IMR-90 (cell line): Measurements from ENCODE around the gene C16orf92. TPM values are rescaled to one million over a fixed set of nuclear protein-coding genes. Genes with fewer than 3 reads are reported as not detected.

ENCODE experiments used
- ATAC-seq: fragments of 200-7000 bp; cut with Tn5 transposase; 2 replicates; pipeline ENCODE4 v1.9.1; 2020; ENCODE audit warnings: low read depth, mild to moderate bottlenecking, moderate library complexity
- BruUV-seq: library from RNA; stranded (reverse); fragments of 400-500 nt; replicated peaks from 2 replicates; lab custom pipeline; 2021; lab: Mats Ljungman, UMichigan
- CTCF ChIA-PET: fragments of 300-600 bp; formaldehyde crosslinking; extraction: SDS; loops from one replicate; lab custom pipeline; 2021; ENCODE audit warnings: antibody characterized with exemption; lab: Yijun Ruan, JAX
- POLR2A ChIA-PET: fragments of 300-600 bp; sonication (Branson Sonifier 250); formaldehyde crosslinking; loops from one replicate; lab custom pipeline; 2022; ENCODE audit warnings: antibody characterized with exemption; ENCODE audit not compliant: unreplicated experiment; lab: Charles Lee
- DNase-seq: peaks from one replicate; pipeline ENCODE4 v3.0.0; 2013
- H2AFZ ChIP-seq: replicated peaks from 2 replicates; pipeline ENCODE3; 2013; ENCODE audit warnings: low read length, mild to moderate bottlenecking; ENCODE audit not compliant: poor library complexity
- H2AK5ac ChIP-seq: 2 replicates; pipeline ENCODE4 v1.6.1; 2013; ENCODE audit warnings: low read depth, low read length, inconsistent platforms
- H2AK9ac ChIP-seq: replicated peaks from 2 replicates; pipeline ENCODE3; 2013; ENCODE audit warnings: mild to moderate bottlenecking, low read depth, low read length, moderate library complexity; ENCODE audit not compliant: poor library complexity
- H2BK120ac ChIP-seq: 2 replicates; pipeline ENCODE4 v1.6.1; 2013; ENCODE audit warnings: low read depth, low read length, inconsistent platforms
- H2BK15ac ChIP-seq: 3 replicates; pipeline ENCODE4 v1.6.1; 2013; ENCODE audit warnings: low read depth, low read length, inconsistent platforms
- H2BK20ac ChIP-seq: 2 replicates; pipeline ENCODE4 v1.6.1; 2013; ENCODE audit warnings: low read depth, mild to moderate bottlenecking, inconsistent platforms, low read length, moderate library complexity
- H2BK5ac ChIP-seq: 2 replicates; pipeline ENCODE4 v1.6.1; 2013; ENCODE audit warnings: mild to moderate bottlenecking, low read depth, low read length, inconsistent platforms; ENCODE audit not compliant: poor library complexity, severe bottlenecking
- H3K14ac ChIP-seq: replicated peaks from 2 replicates; pipeline ENCODE4 v1.6.1; 2013; ENCODE audit warnings: low read depth, low read length, inconsistent platforms
- H3K18ac ChIP-seq: 2 replicates; pipeline ENCODE4 v1.6.1; 2013; ENCODE audit warnings: low read depth, low read length, control low read depth
- H3K23ac ChIP-seq: 2 replicates; pipeline ENCODE4 v1.6.1; 2013; ENCODE audit warnings: low read depth, low read length, inconsistent platforms
- H3K27ac ChIP-seq: 2 replicates; pipeline ENCODE4 v1.5.1; 2013; ENCODE audit warnings: mild to moderate bottlenecking, control low read depth, low read length; ENCODE audit not compliant: insufficient read depth
- H3K27me3 ChIP-seq: 2 replicates; pipeline ENCODE4 v1.6.1; 2013; ENCODE audit warnings: low read length; ENCODE audit not compliant: control insufficient read depth, insufficient read depth
- H3K36me3 ChIP-seq: 2 replicates; pipeline ENCODE4 v1.6.1; 2013; ENCODE audit warnings: low read length, mixed read lengths; ENCODE audit not compliant: control insufficient read depth, insufficient read depth
- H3K4ac ChIP-seq: 2 replicates; pipeline ENCODE4 v1.6.1; 2013; ENCODE audit warnings: low read depth, low read length, inconsistent platforms
- H3K4me1 ChIP-seq: 2 replicates; pipeline ENCODE4 v1.6.1; 2013; ENCODE audit warnings: low read length, mixed read lengths; ENCODE audit not compliant: control insufficient read depth, insufficient read depth
- H3K4me2 ChIP-seq: 2 replicates; pipeline ENCODE4 v1.6.1; 2013; ENCODE audit warnings: low read depth, mild to moderate bottlenecking, control low read depth, low read length, moderate library complexity
- H3K4me3 ChIP-seq: 2 replicates; pipeline ENCODE4 v1.5.1; 2013; ENCODE audit warnings: low read depth, mild to moderate bottlenecking, control low read depth, low read length, moderate library complexity; ENCODE audit not compliant: insufficient read depth
- H3K56ac ChIP-seq: 2 replicates; pipeline ENCODE4 v1.6.1; 2013; ENCODE audit warnings: low read length, inconsistent platforms; ENCODE audit not compliant: insufficient read depth; ENCODE audit errors: extremely low read depth
- H3K79me1 ChIP-seq, 2 experiments: 2 replicates each; pipeline ENCODE4 v1.6.1; 2013; ENCODE audit warnings: low read length in 2 of 2, inconsistent platforms in 1 of 2, low read depth in 1 of 2
- H3K9ac ChIP-seq: 2 replicates; pipeline ENCODE4 v1.6.1; 2013; ENCODE audit warnings: low read depth, low read length, control low read depth
- H3K9me1 ChIP-seq: 2 replicates; pipeline ENCODE4 v1.6.1; 2013; ENCODE audit warnings: low read length, inconsistent platforms; ENCODE audit not compliant: insufficient read depth
- H3K9me3 ChIP-seq: 2 replicates; pipeline ENCODE4 v1.6.1; 2013; ENCODE audit warnings: low read length; ENCODE audit not compliant: control insufficient read depth, insufficient read depth
- H4K20me1 ChIP-seq: 2 replicates; pipeline ENCODE4 v1.6.1; 2013; ENCODE audit warnings: low read length, inconsistent platforms; ENCODE audit not compliant: insufficient read depth
- H4K5ac ChIP-seq: 2 replicates; pipeline ENCODE4 v1.6.1; 2013; ENCODE audit warnings: mild to moderate bottlenecking, low read depth, low read length, control low read depth
- H4K8ac ChIP-seq, 2 experiments: 2 replicates each; pipeline ENCODE4 v1.6.1; 2013; ENCODE audit warnings: low read depth in 2 of 2, low read length in 2 of 2, control low read depth in 1 of 2, inconsistent platforms in 1 of 2
- H4K91ac ChIP-seq: 2 replicates; pipeline ENCODE4 v1.6.1; 2013; ENCODE audit warnings: low read depth, low read length, inconsistent platforms; ENCODE audit not compliant: insufficient read depth
- BHLHE40 ChIP-seq: fragments of 150-350 bp; IDR thresholded peaks from 2 replicates; pipeline ENCODE4 v1.6.1; 2016; ENCODE audit warnings: mild to moderate bottlenecking, low read depth, low read length
- CEBPB ChIP-seq: IDR thresholded peaks from 2 replicates; pipeline ENCODE4 v1.6.1; 2012; ENCODE audit warnings: low read depth, low read length, improper control_type of control experiment
- CTCF ChIP-seq: conservative IDR thresholded peaks from 2 replicates; pipeline ENCODE4 v1.5.1; 2012; ENCODE audit warnings: mild to moderate bottlenecking, low read depth, low read length, improper control_type of control experiment
- ELK1 ChIP-seq: fragments of 150-350 bp; IDR thresholded peaks from 2 replicates; pipeline ENCODE4 v1.6.1; 2016; ENCODE audit warnings: low read depth, mild to moderate bottlenecking, low read length, moderate library complexity, borderline replicate concordance
- FOS ChIP-seq: fragments of 150-350 bp; IDR thresholded peaks from 2 replicates; pipeline ENCODE4 v1.6.1; 2016; ENCODE audit warnings: low read depth, low read length
- MAFK ChIP-seq: IDR thresholded peaks from 2 replicates; pipeline ENCODE4 v1.6.1; 2012; ENCODE audit warnings: low read depth, low read length, improper control_type of control experiment
- MAZ ChIP-seq: IDR thresholded peaks from 2 replicates; pipeline ENCODE4 v1.6.1; 2012; ENCODE audit warnings: low read depth, mild to moderate bottlenecking, low read length, improper control_type of control experiment, moderate library complexity, borderline replicate concordance
- MXI1 ChIP-seq: IDR thresholded peaks from 2 replicates; pipeline ENCODE4 v1.6.1; 2012; ENCODE audit warnings: low read depth, mild to moderate bottlenecking, low read length, moderate library complexity, borderline replicate concordance
- NFE2L2 ChIP-seq: fragments of 150-350 bp; IDR thresholded peaks from 2 replicates; pipeline ENCODE4 v1.6.1; 2016; ENCODE audit warnings: low read depth, mild to moderate bottlenecking, low read length
- POLR2A ChIP-seq: IDR thresholded peaks from 2 replicates; pipeline ENCODE4 v1.6.1; 2012; ENCODE audit warnings: mild to moderate bottlenecking, low read depth, low read length
- RAD21 ChIP-seq: IDR thresholded peaks from 2 replicates; pipeline ENCODE4 v1.6.1; 2012; ENCODE audit warnings: low read length, improper control_type of control experiment
- RCOR1 ChIP-seq: IDR thresholded peaks from 2 replicates; pipeline ENCODE4 v1.6.1; 2012; ENCODE audit warnings: mild to moderate bottlenecking, low read length, improper control_type of control experiment; ENCODE audit not compliant: insufficient replicate concordance
- RFX5 ChIP-seq: IDR thresholded peaks from 2 replicates; pipeline ENCODE4 v1.8.0; 2012; ENCODE audit warnings: low read depth, mild to moderate bottlenecking, low read length, moderate library complexity
- SMC3 ChIP-seq: fragments of 150-350 bp; IDR thresholded peaks from 2 replicates; pipeline ENCODE4 v1.6.1; 2016; ENCODE audit warnings: low read depth, mild to moderate bottlenecking, antibody characterized with exemption, low read length, moderate library complexity
- USF2 ChIP-seq: fragments of 150-350 bp; IDR thresholded peaks from 2 replicates; pipeline ENCODE4 v1.6.1; 2017; ENCODE audit warnings: mild to moderate bottlenecking, antibody characterized with exemption, low read length, low read depth
- WGBS, 2 experiments: methylation state at CpG; one replicate each; pipeline versions ENCODE4 v1.1.5 to v1.1.7; 2013; ENCODE audit warnings: missing lambda C conversion rate in 2 of 2; ENCODE audit not compliant: insufficient read length in 1 of 2; ENCODE audit errors: extremely low coverage in 2 of 2; 5-methylcytosine and 5-hydroxymethylcytosine counted together
- dilution Hi-C: fragments of 300-500 bp; cut with HindIII; formaldehyde crosslinking; loops from one replicate; pipeline ENCODE4 v1.14.3; 2018; ENCODE audit warnings: low sequenced_read_pairs; ENCODE audit not compliant: unreplicated experiment
- in situ Hi-C: fragments of 300-500 bp; cut with MboI; formaldehyde crosslinking; loops from 3 replicates; pipeline ENCODE4 v1.14.3; 2019; ENCODE audit warnings: low sequenced_read_pairs, inconsistent platforms, mixed read lengths
- intact Hi-C: fragments of 100-400 bp; cut with micrococcal nuclease; formaldehyde crosslinking; loops from 2 replicates; pipeline ENCODE4 v1.10.0; 2022
- polyA plus RNA-seq, 3 experiments: library from polyadenylated mRNA; depleted of rRNA; stranded (reverse); fragments of >200 nt; gene quantifications; 2 replicates each; pipeline ENCODE4 v1.2.3, GENCODE V29; 2012; ENCODE audit warnings: low replicate concordance in 1 of 3
- total RNA-seq: library from RNA; depleted of rRNA; stranded (reverse); fragments of >200 nt; gene quantifications from 2 replicates; pipeline ENCODE4 v1.2.3, GENCODE V29; 2012

The C16orf92 gene
- total and polyA plus RNA-seq, 2 of the 4 experiments (the other 2 are of a cell fraction): not detected

GRCh38 chr16:30003670-30004423, 19.2 kb upstream of the C16orf92 start:
- Histone ChIP-seq H3K79me1 (peaks cover 5 to 15% of the 10 kb centered on the region in 2 experiments; a peak in 3 of 4 replicates), H2AK9ac (no peak overlapping the region), H2AK5ac (no peak overlapping the region), H3K36me3 (peaks cover 17% of the 10 kb centered on the region), H3K4ac (no peak overlapping the region), H3K23ac (no peak overlapping the region), H2BK5ac (no peak overlapping the region), H3K18ac (no peak overlapping the region), H4K8ac (no peak overlapping the region), H3K14ac (no peak overlapping the region), H3K4me2 (no peak overlapping the region), H2BK15ac (no peak overlapping the region), H3K27me3 (no peaks in the 10 kb centered on the region; the same call in 1 of the 2 replicates), H4K91ac (no peak overlapping the region), H3K4me3 (no peak overlapping the region), H3K9me3 (no peaks in the 10 kb centered on the region), H3K56ac (no peak overlapping the region), H3K27ac (no peak overlapping the region), H3K9ac (no peak overlapping the region), H2BK120ac (no peak overlapping the region), H2BK20ac (no peak overlapping the region), H3K9me1 (0 out of 2 replicates have a peak, but pooled peaks cover 2% of the 10 kb centered on the region), H4K5ac (no peak overlapping the region), H2AFZ (no peak overlapping the region), H4K20me1 (no peaks in the 10 kb centered on the region), H3K4me1 (no peaks in the 10 kb centered on the region)
- WGBS, 2 experiments: no CpG with 5 or more reads among the region's 17 CpGs
- POLR2A ChIA-PET: interaction anchor here (0.6 kb wide), 1 partner anchor 14 kb away, joined by 5 read pairs; no protein-coding TSS in a partner anchor
- no TSS peak for BruUV-seq
- in situ Hi-C loops (no loop called here), dilution Hi-C loops (no loop called here), intact Hi-C loops (no loop called here)
- DNase-seq (no peak), ATAC-seq (no peak)
- CTCF ChIA-PET: no interaction called here
- no peak for TF ChIP-seq MAZ
- no peak for TF ChIP-seq CTCF
- TF ChIP-seq FOS: no peak
- no peak for TF ChIP-seq ELK1
- no peak for TF ChIP-seq NFE2L2
- no peak for TF ChIP-seq MXI1
- TF ChIP-seq POLR2A: no peak
- no peak for TF ChIP-seq RAD21
- no peak for TF ChIP-seq MAFK
- TF ChIP-seq BHLHE40: no peak
- no peak for TF ChIP-seq SMC3
- TF ChIP-seq CEBPB: no peak
- no peak for TF ChIP-seq USF2
- TF ChIP-seq RFX5: no peak
- TF ChIP-seq RCOR1: no peak
